Muscle layer of duodenum (tissue), 2 donors: ENCODE results near the gene FRMPD4.

Experiments used
- H3K27ac ChIP-seq: one replicate; pipeline ENCODE4 v1.7.0; 2013; ENCODE audit warnings: mild to moderate bottlenecking, low read length
- H3K27me3 ChIP-seq: one replicate; pipeline ENCODE4 v1.7.0; 2013; ENCODE audit warnings: low read depth, mild to moderate bottlenecking, control low read depth, low read length
- H3K36me3 ChIP-seq, 2 donors: one replicate each; pipeline ENCODE4 v1.7.0; 2013; ENCODE audit warnings: low read length in 2 of 2, control low read depth in 1 of 2, mild to moderate bottlenecking in 1 of 2; ENCODE audit not compliant: insufficient read depth in 2 of 2, control insufficient read depth in 1 of 2
- H3K4me1 ChIP-seq, 2 donors: one replicate each; pipeline ENCODE4 v1.7.0; 2013; ENCODE audit warnings: low read length in 2 of 2, mild to moderate bottlenecking in 2 of 2, control low read depth in 1 of 2, moderate library complexity in 1 of 2; ENCODE audit not compliant: insufficient read depth in 2 of 2, control insufficient read depth in 1 of 2
- H3K4me3 ChIP-seq, 2 donors: one replicate each; pipeline ENCODE4 v1.7.0; 2013; ENCODE audit warnings: low read length in 2 of 2, low read depth in 1 of 2, mild to moderate bottlenecking in 1 of 2
- H3K9me3 ChIP-seq, 2 donors: one replicate each; pipeline ENCODE4 v1.7.0; 2013; ENCODE audit warnings: low read length in 2 of 2, control low read depth in 1 of 2, mild to moderate bottlenecking in 1 of 2; ENCODE audit not compliant: control insufficient read depth in 1 of 2
- donor health status: healthy.

FRMPD4 gene

GRCh38 chrX:12223650-12224049 lies 85.4 kb downstream of the FRMPD4 start:
- Histone ChIP-seq H3K27me3 (no peaks in the 10 kb centered on the region), H3K36me3 (no peaks in the 10 kb centered on the region), H3K4me3 (no peak overlapping the region), H3K9me3 (no peaks in the 10 kb centered on the region), H3K27ac (no peak overlapping the region), H3K4me1 (no peaks in the 10 kb centered on the region)

- Histone ChIP-seq H3K4me3 (no peak overlapping the region), H3K27me3 (no peaks in the 10 kb centered on the region), H3K4me1 (no peaks in the 10 kb centered on the region), H3K36me3 (no peaks in the 10 kb centered on the region), H3K27ac (no peak overlapping the region), H3K9me3 (no peaks in the 10 kb centered on the region)
These were observed 86.8 kb downstream of the FRMPD4 start for GRCh38 chrX:12225107-12225506.

DNA sequence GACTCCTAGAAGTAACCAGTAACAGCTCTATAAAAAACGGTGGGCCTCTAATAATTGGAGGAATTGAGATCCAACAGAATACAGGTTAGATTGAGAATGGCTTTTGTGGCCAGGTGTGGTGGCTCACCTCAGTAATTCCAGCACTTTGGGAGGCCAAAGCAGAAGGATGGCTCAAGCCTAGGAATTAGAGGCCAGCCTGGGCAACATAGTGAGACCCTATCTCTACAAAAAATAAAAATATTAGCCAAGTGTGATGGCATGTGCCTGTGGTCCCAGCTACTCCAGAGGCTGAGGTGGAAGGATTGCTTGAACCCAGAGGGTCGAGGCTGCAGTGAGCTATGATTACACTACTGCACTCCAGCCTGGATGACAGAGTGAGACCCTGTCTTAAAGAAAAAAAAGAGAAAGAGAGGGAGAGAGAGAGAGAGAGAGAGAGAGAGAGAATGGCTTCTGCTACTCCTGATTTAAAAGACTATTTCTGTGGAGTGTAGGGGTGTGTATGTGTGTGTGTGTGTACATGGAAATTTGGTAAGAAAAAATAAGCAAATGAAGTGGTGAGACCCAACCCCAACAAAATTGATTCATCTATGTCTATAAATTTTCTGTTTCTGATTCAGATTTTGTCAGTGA lies 89.3 kb downstream of the FRMPD4 start:
- H3K4me3 ChIP-seq = no peak overlapping the region
- H3K27ac ChIP-seq = no peak overlapping the region

DNA sequence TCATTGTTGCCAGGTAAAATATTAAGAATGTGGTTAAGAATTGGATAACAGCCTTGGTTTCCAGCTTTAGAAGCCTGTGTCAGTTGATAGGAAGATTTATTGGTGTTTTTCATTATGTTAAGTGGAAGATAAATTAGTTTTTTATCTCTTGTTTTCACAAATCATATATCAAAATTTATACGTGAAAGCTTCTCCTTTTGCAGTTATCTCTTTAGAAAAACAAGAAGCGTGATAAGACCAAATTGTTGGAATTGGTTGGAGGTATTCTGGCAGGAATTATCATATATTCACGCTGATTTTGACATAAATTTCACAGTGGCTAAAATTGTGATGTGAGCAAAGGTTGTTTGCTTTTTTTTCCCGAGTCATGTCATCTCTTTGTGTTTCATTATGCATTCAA lies 90.6 kb downstream of the FRMPD4 start:
- no peaks in the 10 kb centered on the region for H3K36me3 ChIP-seq
- H3K27me3 ChIP-seq = no peaks in the 10 kb centered on the region
- no peaks in the 10 kb centered on the region for H3K9me3 ChIP-seq
- no peaks in the 10 kb centered on the region for H3K4me1 ChIP-seq
- H3K4me3 ChIP-seq = no peak overlapping the region
- H3K27ac ChIP-seq = no peak overlapping the region

More for the DNA sequence above, 89.3 kb downstream of the FRMPD4 start:
- no peaks in the 10 kb centered on the region for H3K36me3 ChIP-seq
- no peaks in the 10 kb centered on the region for H3K9me3 ChIP-seq
- no peaks in the 10 kb centered on the region for H3K4me1 ChIP-seq
- H3K27me3 ChIP-seq = no peaks in the 10 kb centered on the region

DNA sequence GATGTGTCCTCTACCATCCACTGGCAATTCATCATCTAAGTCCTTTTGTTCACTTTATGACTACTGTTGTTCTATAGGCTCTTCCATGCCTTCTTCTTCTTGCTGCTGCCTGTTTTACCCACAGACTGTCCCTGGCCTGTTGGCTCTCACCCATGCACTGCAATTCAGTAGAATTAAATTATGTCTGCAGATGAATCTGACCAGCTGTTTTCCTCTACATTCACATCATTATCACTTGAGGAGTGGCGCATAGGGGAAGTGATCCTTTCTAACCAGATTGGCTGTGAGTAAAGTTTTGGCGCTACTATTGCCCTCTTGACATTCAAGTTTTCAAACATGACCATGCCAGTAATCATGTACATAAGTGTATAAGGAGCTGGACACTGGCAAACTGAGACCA lies 91.7 kb downstream of the FRMPD4 start:
- Histone ChIP-seq H3K27me3 (no peaks in the 10 kb centered on the region), H3K36me3 (no peaks in the 10 kb centered on the region), H3K4me1 (no peaks in the 10 kb centered on the region)

GRCh38 chrX:12234534-12235329 lies 96.5 kb downstream of the FRMPD4 start:
- H3K27ac ChIP-seq = no peak overlapping the region
- H3K36me3 ChIP-seq = no peaks in the 10 kb centered on the region
- H3K4me3 ChIP-seq = no peak overlapping the region
- no peaks in the 10 kb centered on the region for H3K27me3 ChIP-seq
- no peaks in the 10 kb centered on the region for H3K9me3 ChIP-seq
- H3K4me1 ChIP-seq = no peaks in the 10 kb centered on the region

More for the DNA sequence above, 91.7 kb downstream of the FRMPD4 start:
- Histone ChIP-seq H3K27ac (no peak overlapping the region), H3K4me3 (no peak overlapping the region), H3K9me3 (no peaks in the 10 kb centered on the region)

GRCh38 chrX:12236156-12236555 lies 97.9 kb downstream of the FRMPD4 start:
- Histone ChIP-seq H3K27ac (no peak overlapping the region), H3K27me3 (no peaks in the 10 kb centered on the region), H3K36me3 (no peaks in the 10 kb centered on the region), H3K4me1 (no peaks in the 10 kb centered on the region), H3K9me3 (no peaks in the 10 kb centered on the region), H3K4me3 (no peak overlapping the region)

GRCh38 chrX:12237131-12237530 lies 98.9 kb downstream of the FRMPD4 start:
- H3K4me1 ChIP-seq = no peaks in the 10 kb centered on the region
- H3K27me3 ChIP-seq = no peaks in the 10 kb centered on the region
- H3K9me3 ChIP-seq = no peaks in the 10 kb centered on the region
- H3K4me3 ChIP-seq = no peak overlapping the region
- no peaks in the 10 kb centered on the region for H3K36me3 ChIP-seq
- no peak overlapping the region for H3K27ac ChIP-seq

GRCh38 chrX:12237771-12238170 lies 99.5 kb downstream of the FRMPD4 start:
- Histone ChIP-seq H3K36me3 (no peaks in the 10 kb centered on the region), H3K27me3 (no peaks in the 10 kb centered on the region), H3K4me1 (no peaks in the 10 kb centered on the region), H3K9me3 (no peaks in the 10 kb centered on the region), H3K4me3 (no peak overlapping the region), H3K27ac (no peak overlapping the region)

GRCh38 chrX:12239356-12240082 lies 101.2 kb downstream of the FRMPD4 start:
- Histone ChIP-seq H3K4me3 (no peak overlapping the region), H3K36me3 (no peaks in the 10 kb centered on the region), H3K9me3 (no peaks in the 10 kb centered on the region), H3K27me3 (no peaks in the 10 kb centered on the region), H3K4me1 (no peaks in the 10 kb centered on the region), H3K27ac (no peak overlapping the region)

DNA sequence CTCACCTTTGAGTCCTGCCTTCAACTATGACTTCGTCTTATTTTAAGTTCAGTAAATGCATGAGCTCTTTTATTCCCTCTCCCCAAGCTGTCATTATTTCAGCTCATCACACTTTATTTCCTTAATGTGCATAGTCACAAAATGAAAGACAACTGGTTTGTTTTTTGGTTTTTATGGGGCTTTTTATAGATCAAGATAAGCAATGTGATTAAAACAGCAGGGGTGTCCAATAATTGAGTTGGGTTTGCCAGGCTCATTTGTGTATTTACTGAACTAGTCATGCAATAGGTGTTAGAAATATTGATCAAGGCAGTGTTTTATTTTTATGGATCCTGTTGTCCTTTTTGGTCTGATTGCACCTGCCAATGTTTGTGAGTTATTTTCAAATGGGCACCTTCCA lies 102.2 kb downstream of the FRMPD4 start:
- Histone ChIP-seq H3K27ac (no peak overlapping the region), H3K4me1 (no peaks in the 10 kb centered on the region), H3K36me3 (no peaks in the 10 kb centered on the region), H3K27me3 (no peaks in the 10 kb centered on the region), H3K9me3 (no peaks in the 10 kb centered on the region), H3K4me3 (no peak overlapping the region)
